Esophagus muscularis mucosa (tissue), 4 donors: ENCODE measurements around the gene MOGAT1. TPM values are rescaled to one million over a fixed set of nuclear protein-coding genes. Genes with fewer than 3 reads are reported as not detected.
A peak's percentile ranks its signal among the peaks of the same experiment; 100 is the strongest.

Source experiments
- DNase-seq: peaks from one replicate; pipeline ENCODE4 v3.0.0-alpha.2; 2017; ENCODE audit errors: extremely low spot score
- H3K27ac ChIP-seq, 4 donors: fragments of 200-600 bp; sonication (generic); replicated peaks in 1 of 4; 1 replicate in 3 of 4; 2 replicates in 1 of 4; pipeline ENCODE4 v1.5.1; 2016 to 2019; ENCODE audit warnings: mild to moderate bottlenecking in 1 of 4
- H3K27me3 ChIP-seq, 4 donors: fragments of 200-600 bp; sonication (generic); one replicate each; pipeline versions ENCODE4 v1.5.1 to v1.6.0; 2016 to 2019
- H3K36me3 ChIP-seq, 4 donors: fragments of 200-600 bp; sonication (generic); one replicate each; pipeline ENCODE4 v1.5.1; 2016 to 2019
- H3K4me1 ChIP-seq, 4 donors: fragments of 200-600 bp; sonication (generic); one replicate each; pipeline ENCODE4 v1.5.1; 2016 to 2019
- H3K4me3 ChIP-seq, 4 donors: fragments of 200-600 bp; sonication (generic); 1 replicate in 2 of 4; 2 replicates in 2 of 4; pipeline ENCODE4 v1.5.1; 2016 to 2019; ENCODE audit warnings: mild to moderate bottlenecking in 4 of 4, moderate library complexity in 1 of 4
- H3K9me3 ChIP-seq, 4 donors: fragments of 200-600 bp; sonication (generic); 1 replicate in 3 of 4; 2 replicates in 1 of 4; pipeline ENCODE4 v1.5.1; 2016 to 2019
- CTCF ChIP-seq, 3 experiments: fragments of 200-600 bp in 2 of 3; fragments of 450-650 bp in 1 of 3; sonication (generic) in 2 of 3; IDR thresholded peaks; one replicate each; pipeline ENCODE4 v1.5.1; 2017 to 2019; ENCODE audit warnings: antibody characterized with exemption in 3 of 3, mild to moderate bottlenecking in 2 of 3, moderate library complexity in 1 of 3
- EP300 ChIP-seq: sonication (generic); formaldehyde crosslinking; IDR thresholded peaks from one replicate; pipeline ENCODE4 v1.6.1; 2017; ENCODE audit warnings: antibody characterized with exemption
- POLR2A ChIP-seq: fragments of 450-650 bp; IDR thresholded peaks from one replicate; pipeline ENCODE4 v1.6.1; 2017; ENCODE audit warnings: antibody characterized with exemption, moderate library complexity, mild to moderate bottlenecking, low read depth
- POLR2AphosphoS5 ChIP-seq, 2 donors: sonication (generic); formaldehyde crosslinking; IDR thresholded peaks; one replicate each; pipeline ENCODE4 v1.6.1; 2017; ENCODE audit warnings: antibody characterized with exemption in 2 of 2
- WGBS: methylation state at CpG from one replicate; pipeline ENCODE4 v1.1.5; 2018; 5-methylcytosine and 5-hydroxymethylcytosine counted together
- intact Hi-C: fragments of 100-400 bp; cut with DNase I; formaldehyde crosslinking; loops from one replicate; pipeline ENCODE4 v1.15.1; 2023
- total RNA-seq, 4 donors: library from RNA; depleted of rRNA; stranded (reverse); fragments of >200 nt; gene quantifications; one replicate each; pipeline versions ENCODE4 v1.1.0 to v1.2.1, GENCODE V29; 2016

Gene MOGAT1
- total RNA-seq, 4 donors from 2014 or later, result not detected

- H3K36me3 ChIP-seq, result no peaks in the 10 kb centered on the region
- no peaks in the 10 kb centered on the region for H3K27me3 ChIP-seq
- TF ChIP-seq POLR2A (no peak), POLR2AphosphoS5 (IDR thresholded peaks at IDR 0.05) (peak; percentile 79 to 87), EP300 (no peak), CTCF (IDR thresholded peaks at IDR 0.05) (peak in 1 of 3 experiments; percentile 20)
- intact Hi-C loops, result no loop called here
- H3K27ac ChIP-seq, result peak within 1 kb of the TSS; percentile 82 to 87 (median 84)
- 0% methylated on average over 32 of the region's 45 CpGs for WGBS
- peak; percentile 97 for DNase-seq
- H3K4me1 ChIP-seq, result peaks cover 15 to 43% (median 31%) of the 10 kb centered on the region in 4 donors
- peak within 1 kb of the TSS; percentile 68 to 92 (median 83) for H3K4me3 ChIP-seq
- H3K9me3 ChIP-seq, result no peaks in the 10 kb centered on the region
These were observed 15.5 kb upstream of the MOGAT1 start, which contains the start of gene FARSB for GRCh38 chr2:222655787-222656525. Gene FARSB (minus strand): TSS chr2:222656092. CDS start chr2:222656073, 19 bp downstream.

DNA sequence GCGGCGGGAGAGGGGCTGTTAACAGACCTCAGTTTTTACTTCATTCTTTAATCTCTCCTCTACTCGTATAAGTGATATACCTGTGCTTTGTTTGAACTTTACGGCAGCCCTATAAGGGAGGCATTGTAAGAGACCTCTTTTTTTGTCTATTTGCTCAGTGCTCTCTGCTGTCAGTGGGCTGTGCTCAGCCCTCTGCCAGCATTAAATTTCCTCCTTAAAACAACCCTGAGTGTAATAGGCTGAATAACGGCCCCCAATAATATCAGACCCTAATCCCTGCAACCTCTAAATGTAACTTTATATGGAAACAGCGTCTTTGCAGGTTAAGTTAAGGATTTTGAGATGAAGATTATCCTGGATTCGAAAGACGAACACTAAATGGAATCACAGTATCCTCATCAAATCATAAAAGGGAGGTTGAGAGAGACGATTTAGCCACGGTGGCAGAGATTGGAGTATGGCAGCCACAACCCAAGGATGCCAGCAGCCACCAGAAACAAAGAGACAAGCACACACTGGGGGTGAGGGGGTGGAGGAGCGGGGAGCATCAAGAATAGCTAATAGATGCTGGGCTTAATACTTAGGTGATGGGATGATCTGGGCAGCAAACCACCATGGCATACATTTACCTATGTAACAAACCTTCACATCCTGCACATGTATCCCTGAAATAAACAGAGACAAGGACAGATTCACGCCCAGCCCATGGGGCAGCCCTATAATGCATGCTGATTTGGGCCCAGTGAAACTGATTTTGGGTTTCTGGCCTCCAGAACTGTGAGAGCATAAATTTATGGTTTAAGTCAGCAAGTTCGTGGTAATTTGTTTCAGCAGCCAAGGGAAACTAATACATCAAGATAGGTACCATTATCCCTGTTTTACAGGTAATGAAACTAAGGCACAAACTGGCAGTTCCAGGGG is 14.7 kb upstream of the MOGAT1 start:
- peak overlapping the region; percentile 68 to 92 (median 83) for H3K4me3 ChIP-seq
- H3K36me3 ChIP-seq, result no peaks in the 10 kb centered on the region
- peaks cover 15 to 39% (median 31%) of the 10 kb centered on the region in 4 donors for H3K4me1 ChIP-seq
- no peaks in the 10 kb centered on the region for H3K27me3 ChIP-seq
- no peak for DNase-seq
- TF ChIP-seq POLR2A (no peak), POLR2AphosphoS5 (IDR thresholded peaks at IDR 0.05) (no peak), EP300 (no peak), CTCF (IDR thresholded peaks at IDR 0.05) (no peak)
- H3K9me3 ChIP-seq, result no peaks in the 10 kb centered on the region
- peak overlapping the region; percentile 82 to 87 (median 84) for H3K27ac ChIP-seq
- intact Hi-C loops, result no loop called here
- 11% methylated on average over 11 of the region's 13 CpGs for WGBS

GRCh38 chr2:222663479-222663878 is 8.0 kb upstream of the MOGAT1 start:
- 78% methylated on average over 3 of the region's 3 CpGs for WGBS
- DNase-seq, result no peak
- Histone ChIP-seq H3K27me3 (no peaks in the 10 kb centered on the region), H3K4me3 (no peak overlapping the region), H3K27ac (no peak overlapping the region), H3K4me1 (no peaks in the 10 kb centered on the region), H3K9me3 (no peaks in the 10 kb centered on the region), H3K36me3 (no peaks in the 10 kb centered on the region)
- no peak for TF ChIP-seq POLR2AphosphoS5 (IDR thresholded peaks at IDR 0.05)
- no peak for TF ChIP-seq POLR2A
- TF ChIP-seq EP300, result no peak
- no peak for TF ChIP-seq CTCF (IDR thresholded peaks at IDR 0.05)
- intact Hi-C loops, result no loop called here

- Histone ChIP-seq H3K36me3 (no peaks in the 10 kb centered on the region), H3K27ac (no peak overlapping the region), H3K4me3 (no peak overlapping the region), H3K9me3 (no peaks in the 10 kb centered on the region), H3K4me1 (peaks cover 5 to 15% (median 13%) of the 10 kb centered on the region in 4 donors), H3K27me3 (peaks cover 0 to 18% (median 0%) of the 10 kb centered on the region in 4 donors)
- WGBS, result 95% methylated on average over 3 of the region's 3 CpGs
- intact Hi-C loops, result no loop called here
- no peak for TF ChIP-seq EP300
- TF ChIP-seq POLR2AphosphoS5 (IDR thresholded peaks at IDR 0.05), result no peak
- no peak for TF ChIP-seq POLR2A
- no peak for TF ChIP-seq CTCF (IDR thresholded peaks at IDR 0.05)
- no peak for DNase-seq
These were observed 2.8 kb upstream of the MOGAT1 start for GRCh38 chr2:222668494-222669154.
